IMR-90 (cell line): ENCODE results near the gene TAPT1. TPM values are rescaled to one million over a fixed set of nuclear protein-coding genes. Genes with fewer than 3 reads are reported as not detected.

Source experiments
- ATAC-seq: fragments of 200-7000 bp; cut with Tn5 transposase; 2 replicates; pipeline ENCODE4 v1.9.1; 2020; ENCODE audit warnings: low read depth, mild to moderate bottlenecking, moderate library complexity
- BruUV-seq: library from RNA; stranded (reverse); fragments of 400-500 nt; replicated peaks from 2 replicates; lab custom pipeline; 2021; lab: Mats Ljungman, UMichigan
- CTCF ChIA-PET: fragments of 300-600 bp; formaldehyde crosslinking; extraction: SDS; loops from one replicate; lab custom pipeline; 2021; ENCODE audit warnings: antibody characterized with exemption; lab: Yijun Ruan, JAX
- POLR2A ChIA-PET: fragments of 300-600 bp; sonication (Branson Sonifier 250); formaldehyde crosslinking; loops from one replicate; lab custom pipeline; 2022; ENCODE audit warnings: antibody characterized with exemption; ENCODE audit not compliant: unreplicated experiment; lab: Charles Lee
- DNase-seq: peaks from one replicate; pipeline ENCODE4 v3.0.0; 2013
- H2AFZ ChIP-seq: replicated peaks from 2 replicates; pipeline ENCODE3; 2013; ENCODE audit warnings: low read length, mild to moderate bottlenecking; ENCODE audit not compliant: poor library complexity
- H2AK5ac ChIP-seq: 2 replicates; pipeline ENCODE4 v1.6.1; 2013; ENCODE audit warnings: low read depth, low read length, inconsistent platforms
- H2AK9ac ChIP-seq: replicated peaks from 2 replicates; pipeline ENCODE3; 2013; ENCODE audit warnings: mild to moderate bottlenecking, low read depth, low read length, moderate library complexity; ENCODE audit not compliant: poor library complexity
- H2BK120ac ChIP-seq: 2 replicates; pipeline ENCODE4 v1.6.1; 2013; ENCODE audit warnings: low read depth, low read length, inconsistent platforms
- H2BK15ac ChIP-seq: 3 replicates; pipeline ENCODE4 v1.6.1; 2013; ENCODE audit warnings: low read depth, low read length, inconsistent platforms
- H2BK20ac ChIP-seq: 2 replicates; pipeline ENCODE4 v1.6.1; 2013; ENCODE audit warnings: low read depth, mild to moderate bottlenecking, inconsistent platforms, low read length, moderate library complexity
- H2BK5ac ChIP-seq: 2 replicates; pipeline ENCODE4 v1.6.1; 2013; ENCODE audit warnings: mild to moderate bottlenecking, low read depth, low read length, inconsistent platforms; ENCODE audit not compliant: poor library complexity, severe bottlenecking
- H3K14ac ChIP-seq: replicated peaks from 2 replicates; pipeline ENCODE4 v1.6.1; 2013; ENCODE audit warnings: low read depth, low read length, inconsistent platforms
- H3K18ac ChIP-seq: 2 replicates; pipeline ENCODE4 v1.6.1; 2013; ENCODE audit warnings: low read depth, low read length, control low read depth
- H3K23ac ChIP-seq: 2 replicates; pipeline ENCODE4 v1.6.1; 2013; ENCODE audit warnings: low read depth, low read length, inconsistent platforms
- H3K27ac ChIP-seq: 2 replicates; pipeline ENCODE4 v1.5.1; 2013; ENCODE audit warnings: mild to moderate bottlenecking, control low read depth, low read length; ENCODE audit not compliant: insufficient read depth
- H3K27me3 ChIP-seq: 2 replicates; pipeline ENCODE4 v1.6.1; 2013; ENCODE audit warnings: low read length; ENCODE audit not compliant: control insufficient read depth, insufficient read depth
- H3K36me3 ChIP-seq: 2 replicates; pipeline ENCODE4 v1.6.1; 2013; ENCODE audit warnings: low read length, mixed read lengths; ENCODE audit not compliant: control insufficient read depth, insufficient read depth
- H3K4ac ChIP-seq: 2 replicates; pipeline ENCODE4 v1.6.1; 2013; ENCODE audit warnings: low read depth, low read length, inconsistent platforms
- H3K4me1 ChIP-seq: 2 replicates; pipeline ENCODE4 v1.6.1; 2013; ENCODE audit warnings: low read length, mixed read lengths; ENCODE audit not compliant: control insufficient read depth, insufficient read depth
- H3K4me2 ChIP-seq: 2 replicates; pipeline ENCODE4 v1.6.1; 2013; ENCODE audit warnings: low read depth, mild to moderate bottlenecking, control low read depth, low read length, moderate library complexity
- H3K4me3 ChIP-seq: 2 replicates; pipeline ENCODE4 v1.5.1; 2013; ENCODE audit warnings: low read depth, mild to moderate bottlenecking, control low read depth, low read length, moderate library complexity; ENCODE audit not compliant: insufficient read depth
- H3K56ac ChIP-seq: 2 replicates; pipeline ENCODE4 v1.6.1; 2013; ENCODE audit warnings: low read length, inconsistent platforms; ENCODE audit not compliant: insufficient read depth; ENCODE audit errors: extremely low read depth
- H3K79me1 ChIP-seq, 2 experiments: 2 replicates each; pipeline ENCODE4 v1.6.1; 2013; ENCODE audit warnings: low read length in 2 of 2, inconsistent platforms in 1 of 2, low read depth in 1 of 2
- H3K9ac ChIP-seq: 2 replicates; pipeline ENCODE4 v1.6.1; 2013; ENCODE audit warnings: low read depth, low read length, control low read depth
- H3K9me1 ChIP-seq: 2 replicates; pipeline ENCODE4 v1.6.1; 2013; ENCODE audit warnings: low read length, inconsistent platforms; ENCODE audit not compliant: insufficient read depth
- H3K9me3 ChIP-seq: 2 replicates; pipeline ENCODE4 v1.6.1; 2013; ENCODE audit warnings: low read length; ENCODE audit not compliant: control insufficient read depth, insufficient read depth
- H4K20me1 ChIP-seq: 2 replicates; pipeline ENCODE4 v1.6.1; 2013; ENCODE audit warnings: low read length, inconsistent platforms; ENCODE audit not compliant: insufficient read depth
- H4K5ac ChIP-seq: 2 replicates; pipeline ENCODE4 v1.6.1; 2013; ENCODE audit warnings: mild to moderate bottlenecking, low read depth, low read length, control low read depth
- H4K8ac ChIP-seq, 2 experiments: 2 replicates each; pipeline ENCODE4 v1.6.1; 2013; ENCODE audit warnings: low read depth in 2 of 2, low read length in 2 of 2, control low read depth in 1 of 2, inconsistent platforms in 1 of 2
- H4K91ac ChIP-seq: 2 replicates; pipeline ENCODE4 v1.6.1; 2013; ENCODE audit warnings: low read depth, low read length, inconsistent platforms; ENCODE audit not compliant: insufficient read depth
- BHLHE40 ChIP-seq: fragments of 150-350 bp; IDR thresholded peaks from 2 replicates; pipeline ENCODE4 v1.6.1; 2016; ENCODE audit warnings: mild to moderate bottlenecking, low read depth, low read length
- FOS ChIP-seq: fragments of 150-350 bp; IDR thresholded peaks from 2 replicates; pipeline ENCODE4 v1.6.1; 2016; ENCODE audit warnings: low read depth, low read length
- MAZ ChIP-seq: IDR thresholded peaks from 2 replicates; pipeline ENCODE4 v1.6.1; 2012; ENCODE audit warnings: low read depth, mild to moderate bottlenecking, low read length, improper control_type of control experiment, moderate library complexity, borderline replicate concordance
- MXI1 ChIP-seq: IDR thresholded peaks from 2 replicates; pipeline ENCODE4 v1.6.1; 2012; ENCODE audit warnings: low read depth, mild to moderate bottlenecking, low read length, moderate library complexity, borderline replicate concordance
- POLR2A ChIP-seq: IDR thresholded peaks from 2 replicates; pipeline ENCODE4 v1.6.1; 2012; ENCODE audit warnings: mild to moderate bottlenecking, low read depth, low read length
- RAD21 ChIP-seq: IDR thresholded peaks from 2 replicates; pipeline ENCODE4 v1.6.1; 2012; ENCODE audit warnings: low read length, improper control_type of control experiment
- WGBS, 2 experiments: methylation state at CpG; one replicate each; pipeline versions ENCODE4 v1.1.5 to v1.1.7; 2013; ENCODE audit warnings: missing lambda C conversion rate in 2 of 2; ENCODE audit not compliant: insufficient read length in 1 of 2; ENCODE audit errors: extremely low coverage in 2 of 2; 5-methylcytosine and 5-hydroxymethylcytosine counted together
- dilution Hi-C: fragments of 300-500 bp; cut with HindIII; formaldehyde crosslinking; loops from one replicate; pipeline ENCODE4 v1.14.3; 2018; ENCODE audit warnings: low sequenced_read_pairs; ENCODE audit not compliant: unreplicated experiment
- in situ Hi-C: fragments of 300-500 bp; cut with MboI; formaldehyde crosslinking; loops from 3 replicates; pipeline ENCODE4 v1.14.3; 2019; ENCODE audit warnings: low sequenced_read_pairs, inconsistent platforms, mixed read lengths
- intact Hi-C: fragments of 100-400 bp; cut with micrococcal nuclease; formaldehyde crosslinking; loops from 2 replicates; pipeline ENCODE4 v1.10.0; 2022
- polyA plus RNA-seq, 3 experiments: library from polyadenylated mRNA; depleted of rRNA; stranded (reverse); fragments of >200 nt; gene quantifications; 2 replicates each; pipeline ENCODE4 v1.2.3, GENCODE V29; 2012; ENCODE audit warnings: low replicate concordance in 1 of 3
- total RNA-seq: library from RNA; depleted of rRNA; stranded (reverse); fragments of >200 nt; gene quantifications from 2 replicates; pipeline ENCODE4 v1.2.3, GENCODE V29; 2012
- TF ChIP-seq, protein P1 (sequence below): conservative IDR thresholded peaks from 2 replicates; pipeline ENCODE4 v1.5.1; 2012; ENCODE audit warnings: mild to moderate bottlenecking, low read depth, low read length, improper control_type of control experiment
- TF ChIP-seq, protein P2 (sequence below): fragments of 150-350 bp; IDR thresholded peaks from 2 replicates; pipeline ENCODE4 v1.6.1; 2017; ENCODE audit warnings: mild to moderate bottlenecking, antibody characterized with exemption, low read length, low read depth

The TAPT1 gene
- total and polyA plus RNA-seq, 2 of the 4 experiments (the other 2 are of a cell fraction), result 5.6 to 12.2 TPM

DNA sequence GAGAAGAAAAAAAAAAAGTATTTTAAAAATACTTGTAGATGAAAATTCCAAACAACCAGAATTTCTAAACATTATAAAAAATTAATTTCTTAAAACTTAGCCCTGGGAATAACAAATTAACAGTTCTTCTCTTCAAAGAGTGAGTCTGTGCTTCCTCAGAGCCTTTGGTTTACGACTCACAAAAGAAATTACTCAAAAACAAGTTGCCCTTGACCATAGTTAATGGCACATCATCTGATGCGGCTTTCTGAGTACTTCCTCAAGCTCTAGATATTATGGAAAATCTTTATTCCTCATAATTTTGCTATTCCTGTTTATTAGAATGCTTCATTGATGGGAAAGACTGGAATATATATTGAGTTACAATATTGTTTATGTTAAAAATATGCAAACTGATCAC is 23.7 kb downstream of the TAPT1 start:
- dilution Hi-C loops, result no loop called here
- H4K5ac ChIP-seq, result no peak overlapping the region
- H2AK5ac ChIP-seq, result no peak overlapping the region
- CTCF ChIA-PET, result no interaction called here
- WGBS, 2 experiments, result no CpG with 5 or more reads among the region's 2 CpGs
- no peaks in the 10 kb centered on the region; the same call in 1 of the 2 replicates for H4K20me1 ChIP-seq
- H3K27ac ChIP-seq, result no peak overlapping the region
- H3K23ac ChIP-seq, result no peak overlapping the region
- DNase-seq, result no peak
- POLR2A ChIA-PET, result no interaction called here
- H3K79me1 ChIP-seq, result peaks cover 0 to 5% of the 10 kb centered on the region in 2 experiments; a peak in 1 of 4 replicates
- H3K36me3 ChIP-seq, result peaks cover 2% of the 10 kb centered on the region; the same call in 1 of the 2 replicates
- no peaks in the 10 kb centered on the region for H3K9me1 ChIP-seq
- H3K27me3 ChIP-seq, result no peaks in the 10 kb centered on the region
- no peak overlapping the region for H3K4me2 ChIP-seq
- no peak overlapping the region for H3K56ac ChIP-seq
- H3K9ac ChIP-seq, result no peak overlapping the region
- H3K4me3 ChIP-seq, result no peak overlapping the region
- no peak overlapping the region for H3K4ac ChIP-seq
- no peak overlapping the region for H2BK20ac ChIP-seq
- BruUV-seq, result no TSS peak
- H2BK5ac ChIP-seq, result no peak overlapping the region
- H2AFZ ChIP-seq, result no peak overlapping the region
- H2BK120ac ChIP-seq, result no peak overlapping the region
- in situ Hi-C loops, result loop anchor here (25.0 kb wide), 1 partner anchor 715 kb away; no protein-coding TSS in a partner anchor
- H3K4me1 ChIP-seq, result no peaks in the 10 kb centered on the region
- no peak overlapping the region for H3K14ac ChIP-seq
- no peak overlapping the region for H4K8ac ChIP-seq
- H2BK15ac ChIP-seq, result no peak overlapping the region
- H4K91ac ChIP-seq, result no peak overlapping the region
- no peak for ATAC-seq
- H2AK9ac ChIP-seq, result no peak overlapping the region
- intact Hi-C loops, result no loop called here
- no peak for TF ChIP-seq BHLHE40
- TF ChIP-seq FOS, result no peak
- TF ChIP-seq MAZ, result no peak
- TF ChIP-seq RAD21, result no peak
- TF ChIP-seq MXI1, result no peak
- TF ChIP-seq POLR2A, result no peak
- TF ChIP-seq, protein P1, sequence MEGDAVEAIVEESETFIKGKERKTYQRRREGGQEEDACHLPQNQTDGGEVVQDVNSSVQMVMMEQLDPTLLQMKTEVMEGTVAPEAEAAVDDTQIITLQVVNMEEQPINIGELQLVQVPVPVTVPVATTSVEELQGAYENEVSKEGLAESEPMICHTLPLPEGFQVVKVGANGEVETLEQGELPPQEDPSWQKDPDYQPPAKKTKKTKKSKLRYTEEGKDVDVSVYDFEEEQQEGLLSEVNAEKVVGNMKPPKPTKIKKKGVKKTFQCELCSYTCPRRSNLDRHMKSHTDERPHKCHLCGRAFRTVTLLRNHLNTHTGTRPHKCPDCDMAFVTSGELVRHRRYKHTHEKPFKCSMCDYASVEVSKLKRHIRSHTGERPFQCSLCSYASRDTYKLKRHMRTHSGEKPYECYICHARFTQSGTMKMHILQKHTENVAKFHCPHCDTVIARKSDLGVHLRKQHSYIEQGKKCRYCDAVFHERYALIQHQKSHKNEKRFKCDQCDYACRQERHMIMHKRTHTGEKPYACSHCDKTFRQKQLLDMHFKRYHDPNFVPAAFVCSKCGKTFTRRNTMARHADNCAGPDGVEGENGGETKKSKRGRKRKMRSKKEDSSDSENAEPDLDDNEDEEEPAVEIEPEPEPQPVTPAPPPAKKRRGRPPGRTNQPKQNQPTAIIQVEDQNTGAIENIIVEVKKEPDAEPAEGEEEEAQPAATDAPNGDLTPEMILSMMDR, result no peak
- TF ChIP-seq, protein P2, sequence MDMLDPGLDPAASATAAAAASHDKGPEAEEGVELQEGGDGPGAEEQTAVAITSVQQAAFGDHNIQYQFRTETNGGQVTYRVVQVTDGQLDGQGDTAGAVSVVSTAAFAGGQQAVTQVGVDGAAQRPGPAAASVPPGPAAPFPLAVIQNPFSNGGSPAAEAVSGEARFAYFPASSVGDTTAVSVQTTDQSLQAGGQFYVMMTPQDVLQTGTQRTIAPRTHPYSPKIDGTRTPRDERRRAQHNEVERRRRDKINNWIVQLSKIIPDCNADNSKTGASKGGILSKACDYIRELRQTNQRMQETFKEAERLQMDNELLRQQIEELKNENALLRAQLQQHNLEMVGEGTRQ, result no peak
- no peak overlapping the region for H3K18ac ChIP-seq
- H3K9me3 ChIP-seq, result no peaks in the 10 kb centered on the region
